Measurements from ENCODE around the gene EFL1.
"Not testable (repeated sequence)": the region's sequence is repeated elsewhere in the genome, so short reads cannot be mapped to it uniquely, and the experiment has no call there.

Gene EFL1

GRCh38 chr15:82281276-82281675 is 18.7 kb upstream of the EFL1 start:
- not testable (repeated sequence) for DNase-seq (ENCODE audit: low read depth, low spot score)

GRCh38 chr15:82275410-82275809 is 12.9 kb upstream of the EFL1 start:
- DNase-seq (ENCODE audit: low read depth, low spot score), result no peak

GRCh38 chr15:82272154-82272553 is 9.6 kb upstream of the EFL1 start:
- DNase-seq (ENCODE audit: low read depth, low spot score), result no peak

GRCh38 chr15:82268454-82268853 is 5.9 kb upstream of the EFL1 start:
- DNase-seq (ENCODE audit: low read depth, low spot score), result not testable (repeated sequence)

GRCh38 chr15:82267137-82267536 is 4.6 kb upstream of the EFL1 start:
- DNase-seq (ENCODE audit: low read depth, low spot score), result not testable (repeated sequence)

GRCh38 chr15:82263350-82263749 is 816 bp upstream of the EFL1 start:
- DNase-seq (ENCODE audit: low read depth, low spot score), result no peak

GRCh38 chr15:82261566-82262421 is 740 bp downstream of the EFL1 start:
- not testable (repeated sequence) for DNase-seq (ENCODE audit: low read depth, low spot score)

- DNase-seq (ENCODE audit: low read depth, low spot score), result not testable (repeated sequence)
Measured at GRCh38 chr15:82248261-82248660, 14.3 kb downstream of the EFL1 start.

- DNase-seq (ENCODE audit: low read depth, low spot score), result not testable (repeated sequence)
Measured at GRCh38 chr15:82245956-82246355, 16.6 kb downstream of the EFL1 start.

GRCh38 chr15:82243644-82244043 is 18.9 kb downstream of the EFL1 start:
- DNase-seq (ENCODE audit: low read depth, low spot score), result not testable (repeated sequence)

- DNase-seq (ENCODE audit: low read depth, low spot score), result not testable (repeated sequence)
Measured at GRCh38 chr15:82241836-82242499, 20.6 kb downstream of the EFL1 start.

- no peak for DNase-seq (ENCODE audit: low read depth, low spot score)
Measured at GRCh38 chr15:82239685-82240391, 22.7 kb downstream of the EFL1 start.

- DNase-seq (ENCODE audit: low read depth, low spot score), result not testable (repeated sequence)
Measured at GRCh38 chr15:82237944-82238534, 24.5 kb downstream of the EFL1 start.

GRCh38 chr15:82231842-82232241 is 30.7 kb downstream of the EFL1 start:
- DNase-seq (ENCODE audit: low read depth, low spot score), result no peak

GRCh38 chr15:82231233-82231632 is 31.3 kb downstream of the EFL1 start:
- no peak for DNase-seq (ENCODE audit: low read depth, low spot score)

GRCh38 chr15:82228750-82229149 is 33.8 kb downstream of the EFL1 start:
- DNase-seq (ENCODE audit: low read depth, low spot score), result no peak

- not testable (repeated sequence) for DNase-seq (ENCODE audit: low read depth, low spot score)
Measured at GRCh38 chr15:82221535-82221934, 41.0 kb downstream of the EFL1 start.

GRCh38 chr15:82216092-82216491 is 46.4 kb downstream of the EFL1 start:
- DNase-seq (ENCODE audit: low read depth, low spot score), result not testable (repeated sequence)

- DNase-seq (ENCODE audit: low read depth, low spot score), result not testable (repeated sequence)
Measured at GRCh38 chr15:82212201-82212600, 50.3 kb downstream of the EFL1 start.

- DNase-seq (ENCODE audit: low read depth, low spot score), result not testable (repeated sequence)
Measured at GRCh38 chr15:82210066-82210597, 52.4 kb downstream of the EFL1 start.

GRCh38 chr15:82204575-82204974 is 58.0 kb downstream of the EFL1 start:
- not testable (repeated sequence) for DNase-seq (ENCODE audit: low read depth, low spot score)

Data from iPS DF 19.7 (cell line).